Right lobe of liver (tissue), 4 donors: ENCODE measurements around the gene PPP6C.

Experiments used
- CTCF ChIP-seq, 4 donors: fragments of 200-600 bp in 3 of 4; fragments of 450-650 bp in 1 of 4; IDR thresholded peaks; one replicate each; pipeline versions ENCODE4 v1.5.1 to v1.8.0; 2016 to 2022; ENCODE audit warnings: antibody characterized with exemption in 4 of 4, mild to moderate bottlenecking in 2 of 4
- POLR2A ChIP-seq: fragments of 450-650 bp; IDR thresholded peaks from one replicate; pipeline ENCODE4 v1.6.1; 2017; ENCODE audit warnings: antibody characterized with exemption, mild to moderate bottlenecking
- donor health status: DM: no; HTN: no; CAD: no.
- donor health status: DM: no; HTN: no; CAD: no.
- donor health status: DM: no; HTN: yes; CAD: no.

- TF ChIP-seq CTCF (IDR thresholded peaks at IDR 0.05): no peak
- TF ChIP-seq POLR2A: no peak
These were observed 43.4 kb downstream of the PPP6C start for GRCh38 chr9:125146247-125146646.
